ENCODE measurements around the gene SLC38A2.
A peak's percentile ranks its signal among the peaks of the same experiment; 100 is the strongest.

The SLC38A2 gene

DNA sequence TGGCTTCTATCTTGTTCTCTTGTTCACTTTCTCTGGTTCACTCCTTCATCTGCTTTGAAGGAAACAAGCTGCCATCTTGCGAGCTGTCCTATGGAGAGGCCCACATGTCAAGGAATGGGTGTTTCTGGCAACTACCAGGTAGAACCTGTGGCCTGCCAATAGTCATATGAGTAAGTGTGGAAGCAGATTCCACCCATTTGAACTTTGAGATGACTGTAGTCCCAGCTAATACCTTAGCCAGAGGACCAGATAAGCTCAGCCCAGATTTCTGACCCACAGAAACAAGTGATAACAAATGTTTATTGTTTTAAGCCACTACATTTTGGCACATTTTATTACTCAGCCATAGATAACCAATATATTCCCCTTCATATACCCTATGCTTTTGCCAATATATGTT lies 4.0 kb upstream of the SLC38A2 start:
- Histone ChIP-seq H3K79me2 (ENCODE audit: low read length) (peaks cover 10% of the 10 kb centered on the region), H3F3A (ENCODE audit: insufficient read depth, low read length) (peaks cover 9% of the 10 kb centered on the region)

GRCh38 chr12:46374711-46375110 lies 2.1 kb upstream of the SLC38A2 start:
- Histone ChIP-seq H3K36me3 (replicated peaks; ENCODE audit: insufficient read depth, low read length) (peaks cover 12% of the 10 kb centered on the region), H3K4me3 (ENCODE audit: low read length) (no peak overlapping the region), H3K27ac (ENCODE audit: low read length) (no peak overlapping the region), H2AFZ (ENCODE audit: low read length) (no peak overlapping the region), H3K27me3 (replicated peaks; ENCODE audit: insufficient read depth, low read length) (no peaks in the 10 kb centered on the region), H4K20me1 (ENCODE audit: insufficient read depth, low read length) (no peaks in the 10 kb centered on the region; the same call in 1 of the 2 replicates), H3K4me1 (ENCODE audit: low read length) (peaks cover 12% of the 10 kb centered on the region), H3K4me2 (ENCODE audit: low read depth, low read length) (no peak overlapping the region), H3K79me2 (ENCODE audit: low read length) (peaks cover 29% of the 10 kb centered on the region), H3F3A (ENCODE audit: insufficient read depth, low read length) (peaks cover 21% of the 10 kb centered on the region), H3K9me3 (replicated peaks; ENCODE audit: insufficient read depth, low read length) (no peaks in the 10 kb centered on the region), H3K9me2 (replicated peaks; ENCODE audit: insufficient read depth, low read length) (no peaks in the 10 kb centered on the region), H3K9ac (ENCODE audit: low read length) (no peak overlapping the region)
- TF ChIP-seq CTCF (IDR thresholded peaks at IDR 0.05; ENCODE audit: low read length): no peak
- no peak for TF ChIP-seq EZH2 (optimal IDR thresholded peaks at IDR 0.05; ENCODE audit: low read depth, low read length)
- no peak for TF ChIP-seq EZH2phosphoT487 (IDR thresholded peaks at IDR 0.05; ENCODE audit: low read length)
- DNase-seq: no peak

More for the DNA sequence above, 4.0 kb upstream of the SLC38A2 start:
- Histone ChIP-seq H3K4me2 (ENCODE audit: low read depth, low read length) (no peak overlapping the region), H3K27ac (ENCODE audit: low read length) (no peak overlapping the region), H3K27me3 (replicated peaks; ENCODE audit: insufficient read depth, low read length) (no peaks in the 10 kb centered on the region), H3K9me2 (replicated peaks; ENCODE audit: insufficient read depth, low read length) (no peaks in the 10 kb centered on the region), H2AFZ (ENCODE audit: low read length) (no peak overlapping the region), H4K20me1 (ENCODE audit: insufficient read depth, low read length) (no peaks in the 10 kb centered on the region), H3K4me3 (ENCODE audit: low read length) (no peak overlapping the region), H3K9me3 (replicated peaks; ENCODE audit: insufficient read depth, low read length) (no peaks in the 10 kb centered on the region), H3K4me1 (ENCODE audit: low read length) (peaks cover 7% of the 10 kb centered on the region; the same call in 1 of the 2 replicates), H3K36me3 (replicated peaks; ENCODE audit: insufficient read depth, low read length) (no peaks in the 10 kb centered on the region), H3K9ac (ENCODE audit: low read length) (no peak overlapping the region)
- no peak for DNase-seq
- TF ChIP-seq EZH2phosphoT487 (IDR thresholded peaks at IDR 0.05; ENCODE audit: low read length) (no peak), CTCF (IDR thresholded peaks at IDR 0.05; ENCODE audit: low read length) (no peak), EZH2 (optimal IDR thresholded peaks at IDR 0.05; ENCODE audit: low read depth, low read length) (no peak)

GRCh38 chr12:46374310-46374709 lies 1.7 kb upstream of the SLC38A2 start:
- H3K27ac ChIP-seq (ENCODE audit: low read length): no peak overlapping the region
- H3F3A ChIP-seq (ENCODE audit: insufficient read depth, low read length): peaks cover 24% of the 10 kb centered on the region
- no peaks in the 10 kb centered on the region; the same call in 1 of the 2 replicates for H4K20me1 ChIP-seq (ENCODE audit: insufficient read depth, low read length)
- H3K4me1 ChIP-seq (ENCODE audit: low read length): peaks cover 16% of the 10 kb centered on the region
- peak overlapping the region; percentile 97; the same call in 1 of the 2 replicates for H3K4me2 ChIP-seq (ENCODE audit: low read depth, low read length)
- no peak overlapping the region for H2AFZ ChIP-seq (ENCODE audit: low read length)
- H3K4me3 ChIP-seq (ENCODE audit: low read length): no peak overlapping the region
- no peaks in the 10 kb centered on the region for H3K27me3 ChIP-seq (replicated peaks; ENCODE audit: insufficient read depth, low read length)
- H3K36me3 ChIP-seq (replicated peaks; ENCODE audit: insufficient read depth, low read length): peaks cover 16% of the 10 kb centered on the region
- no peaks in the 10 kb centered on the region for H3K9me3 ChIP-seq (replicated peaks; ENCODE audit: insufficient read depth, low read length)
- H3K79me2 ChIP-seq (ENCODE audit: low read length): peaks cover 33% of the 10 kb centered on the region
- 0 out of 2 replicates have a peak overlapping the region, but pooled peaks have one; percentile 99 for H3K9ac ChIP-seq (ENCODE audit: low read length)
- TF ChIP-seq CTCF (IDR thresholded peaks at IDR 0.05; ENCODE audit: low read length) (no peak), EZH2phosphoT487 (IDR thresholded peaks at IDR 0.05; ENCODE audit: low read length) (no peak), EZH2 (optimal IDR thresholded peaks at IDR 0.05; ENCODE audit: low read depth, low read length) (no peak)
- H3K9me2 ChIP-seq (replicated peaks; ENCODE audit: insufficient read depth, low read length): no peaks in the 10 kb centered on the region
- DNase-seq: no peak
